HG02798 (cell line): ENCODE data around the gene CNR2.
A peak's percentile ranks its signal among the peaks of the same experiment; 100 is the strongest.
"Not testable (repeated sequence)": the region's sequence is repeated elsewhere in the genome, so short reads cannot be mapped to it uniquely, and the experiment has no call there.

ENCODE experiments used
- ATAC-seq: cut with Tn5 transposase; IDR thresholded peaks from one replicate; pipeline ENCODE4 v1.9.1; 2021; ENCODE audit warnings: mild to moderate bottlenecking; ENCODE audit not compliant: unreplicated experiment, poor library complexity

CNR2 gene

GRCh38 chr1:23922321-23922943 lies 9.3 kb upstream of the CNR2 start:
- ATAC-seq: no peak

GRCh38 chr1:23916209-23917131 lies 3.3 kb upstream of the CNR2 start:
- ATAC-seq: peak; percentile 73

- no peak for ATAC-seq
Observed at GRCh38 chr1:23915466-23915865, 2.3 kb upstream of the CNR2 start.

GRCh38 chr1:23914921-23915320 lies 1.8 kb upstream of the CNR2 start:
- ATAC-seq: no peak

GRCh38 chr1:23911921-23912320 lies 1.2 kb downstream of the CNR2 start:
- ATAC-seq: no peak

GRCh38 chr1:23910553-23911246 lies 2.5 kb downstream of the CNR2 start:
- peak; percentile 23 for ATAC-seq

- ATAC-seq: no peak
Observed at GRCh38 chr1:23910144-23910543, 3.0 kb downstream of the CNR2 start.

GRCh38 chr1:23909412-23909811 lies 3.8 kb downstream of the CNR2 start:
- no peak for ATAC-seq

GRCh38 chr1:23908453-23909341 lies 4.5 kb downstream of the CNR2 start:
- no peak for ATAC-seq

- no peak for ATAC-seq
Observed at GRCh38 chr1:23906731-23907130, 6.4 kb downstream of the CNR2 start.

GRCh38 chr1:23905461-23906025 lies 7.6 kb downstream of the CNR2 start:
- ATAC-seq: no peak

- peak; percentile 33 for ATAC-seq
Observed at GRCh38 chr1:23904748-23905357, 8.3 kb downstream of the CNR2 start.

GRCh38 chr1:23903754-23904153 lies 9.4 kb downstream of the CNR2 start:
- no peak for ATAC-seq

- ATAC-seq: no peak
Observed at GRCh38 chr1:23902321-23903278, 10.6 kb downstream of the CNR2 start.

GRCh38 chr1:23900017-23900416 lies 13.1 kb downstream of the CNR2 start:
- ATAC-seq: not testable (repeated sequence)

- ATAC-seq: no peak
Observed at GRCh38 chr1:23899070-23899469, 14.1 kb downstream of the CNR2 start.

- no peak for ATAC-seq
Observed at GRCh38 chr1:23897083-23897482, 16.1 kb downstream of the CNR2 start.

- no peak for ATAC-seq
Observed at GRCh38 chr1:23896491-23896890, 16.7 kb downstream of the CNR2 start.
